HFF-Myc (cell line): ENCODE measurements around the gene TNK1.

ENCODE experiments used
- DNase-seq: peaks from one replicate; pipeline ENCODE4 v3.0.0-alpha.2; 2011; ENCODE audit warnings: low read depth; ENCODE audit errors: extremely low read depth
- H3K4me3 ChIP-seq: replicated peaks from 2 replicates; pipeline ENCODE4 v1.5.1; 2011; ENCODE audit warnings: low read depth, mild to moderate bottlenecking, control low read depth, low read length
- CTCF ChIP-seq: IDR thresholded peaks from 2 replicates; pipeline ENCODE4 v1.5.1; 2012; ENCODE audit warnings: mild to moderate bottlenecking, low read depth, low read length, control low read depth; ENCODE audit errors: missing control alignments

TNK1 gene

GRCh38 chr17:7427549-7427948 is 46.7 kb downstream of the TNK1 start:
- no peak for TF ChIP-seq CTCF
- DNase-seq, result no peak
- no peak overlapping the region for H3K4me3 ChIP-seq

GRCh38 chr17:7428557-7428956 is 47.7 kb downstream of the TNK1 start, which contains the start of gene SPEM3:
Gene SPEM3, plus strand, starts transcription at chr17:7428857. Its CDS starts 46 bp downstream, at chr17:7428903.
- no peak for DNase-seq
- TF ChIP-seq CTCF, result no peak
- H3K4me3 ChIP-seq, result no peak within 1 kb of the TSS

- H3K4me3 ChIP-seq, result no peak overlapping the region
- DNase-seq, result no peak
- no peak for TF ChIP-seq CTCF
Observed at GRCh38 chr17:7429722-7430121, 48.8 kb downstream of the TNK1 start.

GRCh38 chr17:7431231-7431630 is 50.3 kb downstream of the TNK1 start:
- TF ChIP-seq CTCF, result no peak
- no peak for DNase-seq
- H3K4me3 ChIP-seq, result no peak overlapping the region

- DNase-seq, result no peak
- H3K4me3 ChIP-seq, result no peak overlapping the region
- no peak for TF ChIP-seq CTCF
Observed at GRCh38 chr17:7432296-7432695, 51.4 kb downstream of the TNK1 start.

GRCh38 chr17:7435676-7436555 is 55.0 kb downstream of the TNK1 start:
- no peak for DNase-seq
- H3K4me3 ChIP-seq, result peak overlapping the region; percentile 38
- TF ChIP-seq CTCF, result peak; percentile 10
